Vagina (tissue), 2 donors: ENCODE results near the gene GPR171.

Source experiments
- CTCF ChIP-seq, 3 experiments: fragments of 450-650 bp in 2 of 3; fragments of 200-600 bp in 1 of 3; sonication (generic) in 1 of 3; IDR thresholded peaks; one replicate each; pipeline ENCODE4 v1.5.1; 2017 to 2019; ENCODE audit warnings: antibody characterized with exemption in 3 of 3, mild to moderate bottlenecking in 2 of 3, moderate library complexity in 2 of 3
- POLR2A ChIP-seq, 2 donors: fragments of 450-650 bp; IDR thresholded peaks; one replicate each; pipeline ENCODE4 v1.6.1; 2017; ENCODE audit warnings: antibody characterized with exemption in 2 of 2, mild to moderate bottlenecking in 2 of 2, moderate library complexity in 2 of 2

GRCh38 chr3:151152455-151153079, 50.4 kb downstream of the GPR171 start:
- TF ChIP-seq CTCF (IDR thresholded peaks at IDR 0.05) (no peak), POLR2A (IDR thresholded peaks at IDR 0.05) (no peak)
